ENCODE measurements around the gene DAO.

- TF ChIP-seq CTCF (conservative IDR thresholded peaks at IDR 0.05; ENCODE audit: low read length) = no peak
- no peak for TF ChIP-seq EZH2phosphoT487 (IDR thresholded peaks at IDR 0.05; ENCODE audit: borderline replicate concordance)
Measured at GRCh38 chr12:108875682-108876361, 4.1 kb upstream of the DAO start.

Measured in Loucy (cell line).